ENCODE results near the gene RTN1. TPM values are rescaled to one million over a fixed set of nuclear protein-coding genes. Genes with fewer than 3 reads are reported as not detected.
"Not testable (repeated sequence)": the region's sequence is repeated elsewhere in the genome, so short reads cannot be mapped to it uniquely, and the experiment has no call there.

The RTN1 gene
- total and polyA plus RNA-seq, 2 donors (not counting 1 experiment from before 2014, with no cell fraction given), result 0.34 TPM; not detected in 1

DNA sequence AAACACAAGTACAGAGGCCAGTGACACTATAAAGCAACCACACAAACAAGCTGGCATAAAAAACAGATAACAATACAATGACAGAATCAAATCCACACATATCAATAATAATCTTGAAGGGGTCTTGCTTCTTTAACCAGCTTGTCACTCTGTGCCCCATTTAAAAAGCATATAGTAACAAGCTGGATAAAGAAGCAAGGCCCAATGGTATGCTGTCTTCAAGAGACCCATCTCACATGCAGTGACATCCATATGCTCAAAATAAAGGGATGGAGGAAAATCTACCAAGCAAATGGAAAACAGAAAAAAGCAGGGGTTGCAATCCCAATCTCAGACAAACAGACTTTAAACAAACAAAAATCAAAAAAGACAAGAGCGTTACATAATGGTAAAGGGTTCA lies 223.7 kb downstream of the RTN1 start:
- H2AFZ ChIP-seq (ENCODE audit: insufficient read depth, low read depth, low read length, poor library complexity, severe bottlenecking); H3K36me3 ChIP-seq (replicated peaks in 1 of 2; ENCODE audit: control extremely low read depth in 1 of 2, control insufficient read depth in 1 of 2, extremely low read depth in 1 of 2, insufficient read depth in 2 of 2, low read length in 1 of 2); H3K4me3 ChIP-seq (ENCODE audit: control extremely low read depth in 1 of 5, extremely low read depth in 1 of 5, insufficient read depth in 1 of 5, low read depth in 2 of 5, low read length in 4 of 5); H3K4me3 Mint-ChIP-seq; H3K4me1 ChIP-seq (ENCODE audit: control insufficient read depth in 2 of 2, insufficient read depth in 2 of 2, low read length in 2 of 2); DNase-seq; H3K4me1 Mint-ChIP-seq; ATAC-seq (ENCODE audit: low read depth); H3K79me2 ChIP-seq (ENCODE audit: control insufficient read depth, insufficient read depth, low read length); H3K27me3 ChIP-seq (replicated peaks in 1 of 4; ENCODE audit: control extremely low read depth in 1 of 4, control insufficient read depth in 3 of 4, insufficient read depth in 4 of 4, low read length in 3 of 4); H3K27ac ChIP-seq (ENCODE audit: low read length in 2 of 2); H3K27me3 Mint-ChIP-seq; H3K4me2 ChIP-seq (replicated peaks; ENCODE audit: low read depth, low read length, poor library complexity, severe bottlenecking); H4K20me1 ChIP-seq (ENCODE audit: control insufficient read depth, insufficient read depth, low read length, poor library complexity, severe bottlenecking); POLR2A ChIA-PET; H3K27ac Mint-ChIP-seq; intact Hi-C loops (cut with micrococcal nuclease); H3K9ac ChIP-seq (ENCODE audit: low read length); CTCF ChIA-PET: not testable (repeated sequence)
- peaks cover 17% of the 10 kb centered on the region for H3K9me3 Mint-ChIP-seq (ENCODE audit: insufficient read depth)
- WGBS (ENCODE audit: insufficient coverage), result 100% methylated on average over 1 of the region's 1 CpG
- H3K9me3 ChIP-seq (ENCODE audit: control extremely low read depth in 1 of 3, control insufficient read depth in 2 of 3, insufficient read depth in 1 of 3, low read length in 2 of 3), result peaks cover 4 to 21% (median 17%) of the 10 kb centered on the region in 3 donors

- Mint-ChIP-seq H3K4me1 (no peaks in the 10 kb centered on the region), H3K27ac (no peak overlapping the region), H3K9me3 (ENCODE audit: insufficient read depth) (peaks cover 7% of the 10 kb centered on the region), H3K4me3 (no peak overlapping the region), H3K27me3 (no peaks in the 10 kb centered on the region)
- TF ChIP-seq EZH2 (IDR thresholded peaks at IDR 0.05; ENCODE audit: borderline replicate concordance, insufficient read depth, low read depth, low read length, poor library complexity, severe bottlenecking) (no peak), CTCF (IDR thresholded peaks at IDR 0.05) (no peak)
- Histone ChIP-seq H2AFZ (ENCODE audit: insufficient read depth, low read depth, low read length, poor library complexity, severe bottlenecking) (no peak overlapping the region), H3K4me3 (ENCODE audit: control extremely low read depth in 1 of 5, extremely low read depth in 1 of 5, insufficient read depth in 1 of 5, low read depth in 2 of 5, low read length in 4 of 5) (no peak overlapping the region), H3K36me3 (replicated peaks in 1 of 2; ENCODE audit: control extremely low read depth in 1 of 2, control insufficient read depth in 1 of 2, extremely low read depth in 1 of 2, insufficient read depth in 2 of 2, low read length in 1 of 2) (no peaks in the 10 kb centered on the region), H3K79me2 (ENCODE audit: control insufficient read depth, insufficient read depth, low read length) (no peaks in the 10 kb centered on the region), H4K20me1 (ENCODE audit: control insufficient read depth, insufficient read depth, low read length, poor library complexity, severe bottlenecking) (no peaks in the 10 kb centered on the region), H3K4me2 (replicated peaks; ENCODE audit: low read depth, low read length, poor library complexity, severe bottlenecking) (no peak overlapping the region), H3K27me3 (replicated peaks in 1 of 4; ENCODE audit: control extremely low read depth in 1 of 4, control insufficient read depth in 3 of 4, insufficient read depth in 4 of 4, low read length in 3 of 4) (no peaks in the 10 kb centered on the region), H3K9me3 (ENCODE audit: control extremely low read depth in 1 of 3, control insufficient read depth in 2 of 3, insufficient read depth in 1 of 3, low read length in 2 of 3) (peaks cover 0 to 7% (median 5%) of the 10 kb centered on the region in 3 donors), H3K4me1 (ENCODE audit: control insufficient read depth in 2 of 2, insufficient read depth in 2 of 2, low read length in 2 of 2) (no peaks in the 10 kb centered on the region), H3K9ac (ENCODE audit: low read length) (no peak overlapping the region), H3K27ac (ENCODE audit: low read length in 2 of 2) (no peak overlapping the region)
- ATAC-seq (ENCODE audit: low read depth), result no peak
- ChIA-PET POLR2A (no interaction called here), CTCF (no interaction called here)
- DNase-seq, result no peak
- WGBS (ENCODE audit: insufficient coverage), result no CpG with 5 or more reads among the region's 4 CpGs
- intact Hi-C loops (cut with micrococcal nuclease), result no loop called here
Observed at GRCh38 chr14:59638885-59639284, 231.7 kb downstream of the RTN1 start.
